ENCODE data around the gene DAP. TPM values are rescaled to one million over a fixed set of nuclear protein-coding genes. Genes with fewer than 3 reads are reported as not detected.

DAP gene
- polyA plus RNA-seq, 3 donors = 60.9 to 69.0 (median 62.3) TPM

- peaks cover 0 to 7% (median 0%) of the 10 kb centered on the region in 7 donors for H3K9me3 Mint-ChIP-seq
- no peaks in the 10 kb centered on the region for H3K27me3 ChIP-seq (ENCODE audit: control insufficient read depth in 2 of 2, insufficient read depth in 2 of 2, low read length in 2 of 2)
- H3K4me3 ChIP-seq (replicated peaks in 1 of 3; ENCODE audit: low read depth in 2 of 3, low read length in 3 of 3) = no peak overlapping the region
- no peaks in the 10 kb centered on the region for H4K20me1 ChIP-seq (ENCODE audit: insufficient read depth, low read length)
- DNase-seq = no peak
- no CpG with 5 or more reads among the region's 1 CpG for WGBS (ENCODE audit: insufficient coverage)
- H2AFZ ChIP-seq (ENCODE audit: insufficient read depth, low read depth, low read length, poor library complexity, severe bottlenecking) = no peak overlapping the region
- no peak overlapping the region for H3K27ac Mint-ChIP-seq
- no peaks in the 10 kb centered on the region for H3K36me3 Mint-ChIP-seq
- no peaks in the 10 kb centered on the region for H3K79me2 ChIP-seq (ENCODE audit: insufficient read depth, low read length)
- intact Hi-C loops (cut with micrococcal nuclease) = no loop called here
- H3K9me3 ChIP-seq (replicated peaks in 1 of 2; ENCODE audit: control insufficient read depth in 1 of 2, insufficient read depth in 1 of 2, low read length in 2 of 2) = no peaks in the 10 kb centered on the region
- H3K4me1 ChIP-seq (ENCODE audit: control insufficient read depth in 1 of 2, insufficient read depth in 2 of 2, low read length in 2 of 2) = peaks cover 14 to 21% of the 10 kb centered on the region in 2 donors
- no peaks in the 10 kb centered on the region for H3K27me3 Mint-ChIP-seq (ENCODE audit: low read depth in 3 of 3)
- H3K4me1 Mint-ChIP-seq = peaks cover 29% of the 10 kb centered on the region
- H3K4me3 Mint-ChIP-seq = no peak overlapping the region
- TF ChIP-seq CTCF (IDR thresholded peaks at IDR 0.05) = no peak
- H3K27ac ChIP-seq (ENCODE audit: low read depth in 1 of 2, low read length in 2 of 2) = no peak overlapping the region
- no peak overlapping the region for H3K9ac ChIP-seq (ENCODE audit: insufficient read depth, low read length, poor library complexity, severe bottlenecking)
- H3K4me2 ChIP-seq (replicated peaks; ENCODE audit: extremely low read depth, low read length, poor library complexity, severe bottlenecking) = no peak overlapping the region
- no peaks in the 10 kb centered on the region for H3K36me3 ChIP-seq (replicated peaks in 1 of 2; ENCODE audit: control insufficient read depth in 1 of 2, insufficient read depth in 2 of 2, low read length in 2 of 2)
Measured at GRCh38 chr5:10792336-10792735, 31.3 kb upstream of the DAP start.

- H3K9ac ChIP-seq (ENCODE audit: insufficient read depth, low read length, poor library complexity, severe bottlenecking) = no peak overlapping the region
- Mint-ChIP-seq H3K36me3 (no peaks in the 10 kb centered on the region), H3K27me3 (ENCODE audit: low read depth in 3 of 3) (no peaks in the 10 kb centered on the region), H3K4me1 (peaks cover 9% of the 10 kb centered on the region), H3K9me3 (peaks cover 0 to 10% (median 0%) of the 10 kb centered on the region in 7 donors), H3K27ac (no peak overlapping the region), H3K4me3 (no peak overlapping the region)
- no peak overlapping the region for H2AFZ ChIP-seq (ENCODE audit: insufficient read depth, low read depth, low read length, poor library complexity, severe bottlenecking)
- no peak overlapping the region for H3K4me2 ChIP-seq (replicated peaks; ENCODE audit: extremely low read depth, low read length, poor library complexity, severe bottlenecking)
- H3K9me3 ChIP-seq (replicated peaks in 1 of 2; ENCODE audit: control insufficient read depth in 1 of 2, insufficient read depth in 1 of 2, low read length in 2 of 2) = no peaks in the 10 kb centered on the region
- TF ChIP-seq CTCF (IDR thresholded peaks at IDR 0.05) = no peak
- intact Hi-C loops (cut with micrococcal nuclease) = no loop called here
- no peaks in the 10 kb centered on the region for H3K4me1 ChIP-seq (ENCODE audit: control insufficient read depth in 1 of 2, insufficient read depth in 2 of 2, low read length in 2 of 2)
- H3K79me2 ChIP-seq (ENCODE audit: insufficient read depth, low read length) = no peaks in the 10 kb centered on the region
- H3K4me3 ChIP-seq (replicated peaks in 1 of 3; ENCODE audit: low read depth in 2 of 3, low read length in 3 of 3) = no peak overlapping the region
- no peaks in the 10 kb centered on the region for H3K27me3 ChIP-seq (ENCODE audit: control insufficient read depth in 2 of 2, insufficient read depth in 2 of 2, low read length in 2 of 2)
- DNase-seq = no peak
- no peaks in the 10 kb centered on the region for H4K20me1 ChIP-seq (ENCODE audit: insufficient read depth, low read length)
- H3K36me3 ChIP-seq (replicated peaks in 1 of 2; ENCODE audit: control insufficient read depth in 1 of 2, insufficient read depth in 2 of 2, low read length in 2 of 2) = no peaks in the 10 kb centered on the region
- WGBS (ENCODE audit: insufficient coverage) = no CpG with 5 or more reads among the region's 3 CpGs
- no peak overlapping the region for H3K27ac ChIP-seq (ENCODE audit: low read depth in 1 of 2, low read length in 2 of 2)
Measured at GRCh38 chr5:10789726-10790125, 28.7 kb upstream of the DAP start.
